ENCODE data around the gene QRICH2.
"Not testable (repeated sequence)": the region's sequence is repeated elsewhere in the genome, so short reads cannot be mapped to it uniquely, and the experiment has no call there.

Gene QRICH2

GRCh38 chr17:76307966-76308338 is at the start of gene QRICH2:
QRICH2 (minus strand) TSS chr17:76308276; CDS start chr17:76307998, 278 bp downstream.
- no peak for DNase-seq

GRCh38 chr17:76357597-76358158 is 49.6 kb upstream of the QRICH2 start:
- DNase-seq = peak; percentile 48

GRCh38 chr17:76356803-76357456 is 48.9 kb upstream of the QRICH2 start:
- DNase-seq = no peak

- DNase-seq = no peak
These were observed 46.8 kb upstream of the QRICH2 start for GRCh38 chr17:76354747-76355310.

- no peak for DNase-seq
These were observed 46.2 kb upstream of the QRICH2 start for GRCh38 chr17:76354317-76354729.

- peak; percentile 96 for DNase-seq
These were observed 45.7 kb upstream of the QRICH2 start, which contains the start of gene PRPSAP1 for GRCh38 chr17:76353599-76354316. PRPSAP1 (minus strand) TSS chr17:76353916; CDS start chr17:76353703, 213 bp downstream.

GRCh38 chr17:76353004-76353598 is 45.0 kb upstream of the QRICH2 start:
- DNase-seq = no peak

GRCh38 chr17:76351526-76352071 is 43.5 kb upstream of the QRICH2 start:
- no peak for DNase-seq

- no peak for DNase-seq
These were observed 42.4 kb upstream of the QRICH2 start for GRCh38 chr17:76350463-76350862.

GRCh38 chr17:76346936-76347335 is 38.9 kb upstream of the QRICH2 start:
- not testable (repeated sequence) for DNase-seq

GRCh38 chr17:76345377-76345974 is 37.4 kb upstream of the QRICH2 start:
- DNase-seq = no peak

GRCh38 chr17:76343106-76343505 is 35.0 kb upstream of the QRICH2 start:
- DNase-seq = no peak

- DNase-seq = no peak
These were observed 33.2 kb upstream of the QRICH2 start for GRCh38 chr17:76341301-76341700.

GRCh38 chr17:76337413-76337777 is 29.3 kb upstream of the QRICH2 start:
- no peak for DNase-seq

GRCh38 chr17:76336756-76337412 is 28.8 kb upstream of the QRICH2 start:
- DNase-seq = no peak

- DNase-seq = no peak
These were observed 27.8 kb upstream of the QRICH2 start for GRCh38 chr17:76335716-76336381.

GRCh38 chr17:76333673-76334505 is 25.8 kb upstream of the QRICH2 start:
- DNase-seq = no peak

GRCh38 chr17:76331083-76331482 is 23.0 kb upstream of the QRICH2 start:
- DNase-seq = no peak

- no peak for DNase-seq
These were observed 21.6 kb upstream of the QRICH2 start for GRCh38 chr17:76329664-76330063.

GRCh38 chr17:76327696-76328095 is 19.6 kb upstream of the QRICH2 start:
- no peak for DNase-seq

GRCh38 chr17:76326306-76326705 is 18.2 kb upstream of the QRICH2 start:
- DNase-seq = no peak
